ENCODE data around the gene RGMB. TPM values are rescaled to one million over a fixed set of nuclear protein-coding genes. Genes with fewer than 3 reads are reported as not detected.
A peak's percentile ranks its signal among the peaks of the same experiment; 100 is the strongest.

The RGMB gene
- total RNA-seq, 1 donor from 2014 or later: 116 TPM

GRCh38 chr5:98791001-98791519 is 17.6 kb downstream of the RGMB start:
- Mint-ChIP-seq H3K9me3 (ENCODE audit: unreplicated experiment) (no peaks in the 10 kb centered on the region), H3K27ac (ENCODE audit: unreplicated experiment) (peak overlapping the region; percentile 36), H3K27me3 (ENCODE audit: unreplicated experiment) (no peaks in the 10 kb centered on the region), H3K4me1 (ENCODE audit: unreplicated experiment) (peaks cover 69% of the 10 kb centered on the region), H3K36me3 (ENCODE audit: unreplicated experiment) (peaks cover 57% of the 10 kb centered on the region), H3K4me3 (ENCODE audit: unreplicated experiment) (no peak overlapping the region)
- no peak for TF ChIP-seq CTCF (IDR thresholded peaks at IDR 0.05)
- no peak for DNase-seq (ENCODE audit: extremely low spot score, unreplicated experiment)

- Mint-ChIP-seq H3K9me3 (ENCODE audit: unreplicated experiment) (no peaks in the 10 kb centered on the region), H3K4me3 (ENCODE audit: unreplicated experiment) (no peak overlapping the region), H3K36me3 (ENCODE audit: unreplicated experiment) (peaks cover 51% of the 10 kb centered on the region), H3K4me1 (ENCODE audit: unreplicated experiment) (peaks cover 67% of the 10 kb centered on the region), H3K27ac (ENCODE audit: unreplicated experiment) (peak overlapping the region; percentile 36), H3K27me3 (ENCODE audit: unreplicated experiment) (no peaks in the 10 kb centered on the region)
- DNase-seq (ENCODE audit: extremely low spot score, unreplicated experiment): no peak
- no peak for TF ChIP-seq CTCF (IDR thresholded peaks at IDR 0.05)
Observed at GRCh38 chr5:98791898-98792580, 18.6 kb downstream of the RGMB start.

GRCh38 chr5:98793223-98793622 is 19.8 kb downstream of the RGMB start:
- TF ChIP-seq CTCF (IDR thresholded peaks at IDR 0.05): no peak
- Mint-ChIP-seq H3K4me1 (ENCODE audit: unreplicated experiment) (peaks cover 60% of the 10 kb centered on the region), H3K27me3 (ENCODE audit: unreplicated experiment) (no peaks in the 10 kb centered on the region), H3K27ac (ENCODE audit: unreplicated experiment) (no peak overlapping the region), H3K9me3 (ENCODE audit: unreplicated experiment) (no peaks in the 10 kb centered on the region), H3K36me3 (ENCODE audit: unreplicated experiment) (peaks cover 43% of the 10 kb centered on the region), H3K4me3 (ENCODE audit: unreplicated experiment) (no peak overlapping the region)
- DNase-seq (ENCODE audit: extremely low spot score, unreplicated experiment): no peak

GRCh38 chr5:98794001-98794400 is 20.5 kb downstream of the RGMB start:
- DNase-seq (ENCODE audit: extremely low spot score, unreplicated experiment): no peak
- no peaks in the 10 kb centered on the region for H3K9me3 Mint-ChIP-seq (ENCODE audit: unreplicated experiment)
- H3K4me3 Mint-ChIP-seq (ENCODE audit: unreplicated experiment): no peak overlapping the region
- TF ChIP-seq CTCF (IDR thresholded peaks at IDR 0.05): no peak
- peaks cover 54% of the 10 kb centered on the region for H3K4me1 Mint-ChIP-seq (ENCODE audit: unreplicated experiment)
- H3K36me3 Mint-ChIP-seq (ENCODE audit: unreplicated experiment): peaks cover 39% of the 10 kb centered on the region
- no peaks in the 10 kb centered on the region for H3K27me3 Mint-ChIP-seq (ENCODE audit: unreplicated experiment)
- no peak overlapping the region for H3K27ac Mint-ChIP-seq (ENCODE audit: unreplicated experiment)

GRCh38 chr5:98794414-98795080 is 21.1 kb downstream of the RGMB start:
- peaks cover 51% of the 10 kb centered on the region for H3K4me1 Mint-ChIP-seq (ENCODE audit: unreplicated experiment)
- DNase-seq (ENCODE audit: extremely low spot score, unreplicated experiment): no peak
- no peaks in the 10 kb centered on the region for H3K27me3 Mint-ChIP-seq (ENCODE audit: unreplicated experiment)
- H3K27ac Mint-ChIP-seq (ENCODE audit: unreplicated experiment): peak overlapping the region; percentile 68
- TF ChIP-seq CTCF (IDR thresholded peaks at IDR 0.05): no peak
- no peak overlapping the region for H3K4me3 Mint-ChIP-seq (ENCODE audit: unreplicated experiment)
- no peaks in the 10 kb centered on the region for H3K9me3 Mint-ChIP-seq (ENCODE audit: unreplicated experiment)
- peaks cover 38% of the 10 kb centered on the region for H3K36me3 Mint-ChIP-seq (ENCODE audit: unreplicated experiment)
